Stimulated activated CD8-positive, alpha-beta memory T cell treated with anti-CD3 and anti-CD28 coated beads, Interleukin-7, amount 100 ng/mL, for 1 hour (primary cell): ENCODE measurements around the gene CCDC171.
"Not testable (repeated sequence)": the region's sequence is repeated elsewhere in the genome, so short reads cannot be mapped to it uniquely, and the experiment has no call there.

Experiments
- DNase-seq, 2 donors: peaks; one replicate each; pipeline ENCODE4 v3.0.0-alpha.2; 2020; ENCODE audit warnings: low read depth in 2 of 2

Gene CCDC171

DNA sequence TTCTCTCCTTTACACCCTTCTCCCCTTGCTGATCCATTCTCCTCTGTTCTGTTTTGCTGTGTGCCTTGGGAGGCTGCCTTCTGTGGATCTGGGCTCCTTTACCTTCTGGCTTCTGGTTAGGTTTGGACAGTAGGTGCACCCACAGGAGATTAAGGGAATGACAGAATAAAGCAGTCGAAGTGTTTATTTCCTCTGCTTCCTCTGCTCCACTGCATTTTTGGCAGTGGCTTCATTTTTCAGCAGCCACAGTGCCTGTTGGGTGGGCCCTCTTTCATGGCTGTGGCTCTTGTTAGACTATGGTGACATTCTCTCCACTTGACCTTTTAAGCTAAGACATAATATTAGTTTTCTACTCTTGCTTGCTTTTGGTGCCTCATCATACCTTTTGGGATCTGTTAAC lies 144.1 kb downstream of the CCDC171 start:
- no peak for DNase-seq

DNA sequence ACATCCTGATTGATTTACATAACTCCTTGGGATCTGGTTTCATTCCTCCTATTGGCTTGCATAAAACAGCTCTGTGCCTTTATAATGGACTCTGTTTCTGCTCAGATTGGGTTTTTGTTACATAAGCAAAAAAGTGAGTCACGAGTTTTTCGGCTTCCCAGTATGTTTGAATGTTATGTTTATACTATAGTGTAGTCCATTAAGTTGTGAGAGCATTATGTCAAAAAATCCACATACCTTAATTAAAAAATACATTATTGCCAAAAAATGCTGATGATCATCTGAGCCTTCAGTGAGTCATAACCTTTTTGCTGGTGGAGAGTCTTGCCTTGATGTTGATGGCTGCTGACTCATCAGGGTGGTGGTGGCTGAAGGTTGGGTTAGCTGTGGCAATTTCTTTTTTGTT lies 144.6 kb downstream of the CCDC171 start:
- DNase-seq, result no peak

DNA sequence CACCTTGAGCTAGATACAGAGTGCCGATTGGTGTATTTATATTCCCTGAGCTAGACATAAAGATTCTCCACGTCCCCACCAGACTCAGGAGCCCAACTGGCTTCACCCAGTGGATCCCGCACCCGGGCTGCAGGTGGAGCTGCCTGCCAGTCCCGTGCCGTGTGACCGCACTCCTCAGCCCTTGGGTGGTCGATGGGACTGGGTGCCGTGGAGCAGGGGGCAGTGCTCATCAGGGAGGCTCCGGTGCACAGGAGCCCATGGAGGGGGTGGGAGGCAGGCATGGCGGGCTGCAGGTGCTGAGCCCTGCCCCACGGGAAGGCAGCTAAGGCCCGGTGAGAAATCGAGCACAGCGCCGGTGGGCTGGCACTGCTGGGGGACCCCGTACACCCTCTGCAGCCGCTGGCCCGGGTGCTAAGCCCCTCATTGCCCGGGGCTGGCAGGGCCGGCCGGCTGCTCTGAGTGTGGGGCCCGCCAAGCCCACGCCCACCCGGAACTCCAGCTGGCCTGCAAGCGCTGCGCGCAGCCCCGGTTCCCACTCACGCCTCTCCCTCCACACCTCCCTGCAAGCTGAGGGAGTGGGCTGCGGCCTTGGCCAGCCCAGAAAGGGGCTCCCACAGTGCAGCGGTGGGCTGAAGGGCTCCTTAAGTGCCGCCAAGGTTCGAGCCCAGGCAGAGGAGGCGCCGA lies 147.2 kb downstream of the CCDC171 start:
- DNase-seq, result not testable (repeated sequence)

DNA sequence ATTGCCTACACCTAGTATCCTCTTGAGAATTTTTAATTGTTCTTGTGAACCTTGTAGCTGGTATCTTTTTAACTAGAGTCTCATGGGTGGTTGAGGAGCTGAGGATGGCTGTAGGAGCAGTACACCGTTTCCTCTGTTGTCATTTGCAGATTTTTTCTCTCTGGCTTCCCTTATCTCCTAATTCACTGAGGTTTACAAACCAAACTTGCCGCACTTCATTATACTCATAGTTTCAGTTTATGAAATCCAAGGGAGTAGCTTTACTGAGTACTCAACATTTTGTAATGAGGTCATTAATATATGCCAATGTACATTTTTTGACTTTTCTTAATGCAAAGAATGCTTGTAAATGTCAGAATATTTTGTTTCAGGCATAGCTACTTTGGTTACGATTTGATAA lies 154.2 kb downstream of the CCDC171 start:
- no peak for DNase-seq

DNA sequence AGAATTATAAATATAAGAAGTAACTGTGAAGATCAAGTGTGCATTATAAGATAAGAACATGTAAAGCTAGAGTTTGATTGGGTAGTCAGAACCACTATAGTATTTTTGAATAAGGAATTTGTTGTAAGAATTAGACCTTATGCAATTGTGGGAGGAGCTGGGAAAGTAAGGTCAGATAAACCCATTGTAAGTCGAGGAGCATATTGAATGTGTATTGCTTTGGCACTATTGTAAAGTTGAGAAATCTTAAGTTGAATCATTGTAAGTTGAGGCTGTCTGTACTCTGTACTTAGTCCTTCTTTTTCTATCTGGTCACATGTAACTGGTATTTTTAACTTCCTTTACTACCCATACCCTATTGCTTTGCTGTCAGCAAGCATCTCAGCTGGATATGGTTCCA lies 158.7 kb downstream of the CCDC171 start:
- DNase-seq, result no peak

DNA sequence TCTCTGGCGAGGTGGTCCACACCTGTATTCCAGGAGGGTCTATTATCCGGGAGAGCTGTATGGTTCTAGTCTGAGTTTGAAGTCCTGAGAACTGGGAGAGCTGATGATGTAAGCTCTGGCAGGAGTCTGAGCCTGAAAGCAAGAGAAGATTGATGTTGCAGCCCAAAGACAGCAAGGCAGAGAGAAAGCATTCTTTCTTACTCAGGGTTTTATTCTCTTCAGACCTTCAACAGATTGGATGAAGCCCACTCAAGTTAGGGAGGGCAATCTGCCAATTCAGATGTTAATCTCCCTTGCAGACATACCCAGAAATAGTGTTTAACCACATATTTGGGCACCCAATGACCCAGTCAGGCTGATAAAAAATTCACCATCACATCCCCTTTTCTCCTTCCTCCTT lies 159.1 kb downstream of the CCDC171 start:
- no peak for DNase-seq

DNA sequence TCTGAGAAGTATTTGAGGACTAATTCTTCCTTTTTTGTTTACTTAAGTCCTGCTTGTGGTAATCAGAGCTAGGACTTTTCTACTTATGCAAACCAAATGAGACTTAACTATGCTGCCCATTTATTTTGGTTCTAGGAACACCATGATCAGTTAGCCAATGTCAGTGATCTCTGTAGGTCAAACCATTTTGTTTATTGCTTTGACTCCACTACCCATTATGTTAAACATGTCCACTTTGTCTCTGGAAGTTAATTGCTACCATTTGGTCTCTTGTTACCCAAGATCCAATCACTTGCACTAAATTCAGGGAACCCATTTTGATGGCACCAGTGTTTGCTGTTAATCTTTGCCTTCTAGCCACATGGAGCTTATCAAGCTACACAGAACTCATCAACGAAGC lies 161.9 kb downstream of the CCDC171 start:
- no peak for DNase-seq

DNA sequence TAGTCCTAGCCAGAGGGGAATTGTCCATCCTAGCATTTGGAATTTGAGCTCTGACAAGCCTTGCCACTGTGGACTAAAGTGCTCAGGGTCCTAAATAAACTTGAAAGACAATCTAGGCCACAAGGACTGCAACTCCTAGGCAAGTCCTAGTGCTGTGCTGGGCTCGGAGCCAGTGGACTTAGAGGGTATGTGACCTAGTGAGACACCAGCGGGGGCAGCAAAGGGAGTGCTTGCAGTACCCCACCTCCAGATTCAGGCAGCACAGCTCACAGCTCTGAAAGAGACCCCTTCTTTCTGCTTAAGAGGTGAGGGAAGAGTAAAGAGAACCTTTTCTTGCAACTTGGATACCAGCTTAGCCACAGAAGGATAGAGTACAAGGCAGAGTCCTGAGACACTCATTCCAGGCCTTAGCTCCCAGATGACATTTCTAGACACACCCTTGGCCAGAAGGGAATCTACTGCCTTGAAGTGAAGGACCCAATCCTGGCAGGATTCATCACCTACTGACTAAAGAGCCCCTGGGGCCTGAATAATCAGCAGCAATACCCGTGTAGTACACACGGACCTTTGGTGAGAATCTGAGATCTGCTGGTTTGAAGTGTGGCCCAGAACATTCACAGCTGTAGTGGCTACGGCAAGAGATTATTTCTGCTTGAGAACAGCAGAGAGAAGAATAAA lies 164.6 kb downstream of the CCDC171 start:
- DNase-seq, result no peak

DNA sequence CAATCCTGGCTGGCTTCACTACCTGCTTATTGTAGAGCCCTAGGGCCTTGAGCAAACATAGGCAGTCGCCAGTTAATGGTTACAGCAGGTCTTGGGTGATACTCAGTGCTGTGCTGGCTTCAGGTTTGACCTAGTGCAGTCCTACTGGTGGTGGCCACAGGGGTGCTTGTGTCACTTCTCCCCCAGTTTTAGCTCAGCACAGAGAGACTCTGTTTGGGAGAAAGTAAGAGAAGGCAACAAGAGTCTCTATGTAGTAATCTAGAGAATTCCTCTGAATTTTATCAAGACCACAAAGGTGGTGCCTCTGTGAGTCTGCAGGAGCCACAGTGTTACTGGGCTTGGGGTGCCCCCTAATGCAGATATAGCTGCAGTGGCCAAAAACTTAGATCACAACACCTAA lies 165.6 kb downstream of the CCDC171 start:
- no peak for DNase-seq

DNA sequence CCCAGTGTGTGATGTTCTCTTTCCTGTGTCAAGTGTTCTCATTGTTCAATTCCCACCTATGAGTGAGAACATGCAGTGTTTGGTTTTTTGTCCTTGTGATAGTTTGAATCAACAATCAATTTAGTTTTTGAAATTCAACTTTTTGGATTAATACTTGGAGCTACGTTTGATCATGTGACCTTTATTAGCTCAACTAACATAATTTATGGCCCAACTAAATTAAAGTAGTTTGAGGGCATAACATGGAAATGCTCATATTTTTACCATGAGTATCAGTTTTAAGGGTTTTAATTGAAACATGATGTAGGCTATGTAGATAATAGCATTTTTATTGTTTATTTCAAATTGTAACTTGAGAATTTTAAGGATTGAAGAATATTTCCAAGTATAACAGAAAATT lies 168.0 kb downstream of the CCDC171 start:
- no peak for DNase-seq

DNA sequence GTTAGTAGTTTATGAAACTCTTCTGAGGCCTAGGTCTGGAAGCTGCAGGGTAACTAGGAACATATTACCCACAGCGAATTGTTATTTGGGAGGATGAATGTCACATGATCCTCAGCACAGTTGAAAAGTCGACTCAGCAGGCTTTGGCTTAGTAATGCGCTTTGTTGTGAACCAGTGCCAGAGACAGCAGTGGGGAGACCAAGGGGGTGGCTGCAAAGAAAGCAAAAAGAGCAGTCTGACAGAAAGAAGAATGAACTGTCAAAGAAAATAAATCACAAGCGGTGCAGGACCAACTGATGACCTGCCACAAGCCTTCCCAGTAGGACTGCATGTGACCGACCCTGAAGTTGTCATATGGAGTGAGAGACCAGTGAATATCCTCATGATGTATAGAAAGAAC lies 170.0 kb downstream of the CCDC171 start:
- DNase-seq, result no peak

DNA sequence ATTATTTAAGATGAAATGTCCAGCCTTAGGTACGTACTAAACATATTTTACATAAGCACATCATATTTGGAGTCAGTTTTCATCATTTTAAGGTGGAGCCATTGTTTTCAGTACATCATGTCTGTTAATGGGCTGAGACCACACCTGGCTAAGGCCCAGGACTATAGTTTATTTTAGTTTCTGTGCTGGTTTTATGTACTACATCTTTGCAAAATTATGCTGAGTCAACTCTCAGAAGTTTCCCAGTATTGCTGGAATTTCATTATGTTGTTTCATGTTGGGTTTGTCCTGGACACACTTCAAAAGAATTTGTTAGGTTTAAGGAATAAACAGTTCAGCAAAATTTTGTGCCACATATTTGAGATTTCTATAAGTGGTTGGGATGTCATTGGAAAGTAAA lies 171.2 kb downstream of the CCDC171 start:
- DNase-seq, result no peak

DNA sequence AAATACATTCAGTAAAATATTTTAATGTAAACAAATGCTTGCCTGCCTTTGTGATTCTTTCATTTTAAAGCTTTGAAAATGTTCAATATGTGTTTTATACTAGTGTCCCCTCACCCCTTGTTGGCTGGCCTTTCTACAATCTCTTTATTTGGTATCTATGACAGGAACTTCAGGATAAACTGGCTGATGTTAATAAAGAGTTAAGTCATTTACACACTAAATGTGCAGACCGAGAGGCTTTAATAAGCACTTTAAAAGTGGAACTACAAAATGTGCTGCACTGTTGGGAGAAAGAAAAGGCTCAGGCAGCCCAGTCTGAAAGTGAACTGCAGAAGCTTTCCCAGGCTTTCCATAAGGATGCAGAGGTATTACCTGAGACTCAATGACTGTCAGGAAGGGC lies 171.8 kb downstream of the CCDC171 start:
- DNase-seq, result no peak

DNA sequence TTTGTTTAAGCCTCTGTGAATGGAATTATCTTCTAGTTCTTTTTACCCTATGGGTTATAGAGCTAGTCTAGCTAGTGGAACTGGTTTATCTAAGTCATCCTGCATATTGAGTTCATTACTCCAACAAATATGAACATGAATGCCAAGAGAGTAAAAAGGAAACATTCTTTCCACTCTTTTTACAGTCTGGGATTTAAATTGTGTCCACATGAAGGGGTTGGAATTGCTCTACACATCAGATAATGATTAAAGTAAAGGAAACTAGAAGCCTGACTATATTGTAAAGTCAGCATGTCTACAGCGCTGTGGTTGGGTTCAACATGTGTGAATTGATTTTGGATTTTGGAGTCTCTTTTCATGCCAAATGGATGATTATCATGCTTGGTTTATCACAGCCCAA lies 173.1 kb downstream of the CCDC171 start:
- DNase-seq, result no peak

DNA sequence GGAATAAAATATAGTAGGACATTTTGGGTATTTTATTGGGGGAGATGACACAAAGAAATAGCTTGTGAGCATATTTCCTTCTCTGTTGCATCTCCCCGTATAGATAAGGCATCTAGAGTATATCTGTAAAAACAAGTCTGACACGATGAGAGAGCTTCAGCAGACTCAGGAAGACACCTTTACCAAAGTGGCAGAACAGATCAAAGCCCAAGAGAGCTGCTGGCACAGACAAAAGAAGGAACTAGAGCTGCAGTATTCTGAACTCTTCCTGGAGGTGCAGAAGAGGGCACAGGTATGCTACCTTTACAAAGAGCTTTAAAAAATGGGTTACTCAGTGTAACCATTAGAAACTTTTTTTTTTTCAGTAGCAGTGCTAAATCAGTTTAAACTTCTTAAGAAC lies 176.7 kb downstream of the CCDC171 start:
- DNase-seq, result no peak

DNA sequence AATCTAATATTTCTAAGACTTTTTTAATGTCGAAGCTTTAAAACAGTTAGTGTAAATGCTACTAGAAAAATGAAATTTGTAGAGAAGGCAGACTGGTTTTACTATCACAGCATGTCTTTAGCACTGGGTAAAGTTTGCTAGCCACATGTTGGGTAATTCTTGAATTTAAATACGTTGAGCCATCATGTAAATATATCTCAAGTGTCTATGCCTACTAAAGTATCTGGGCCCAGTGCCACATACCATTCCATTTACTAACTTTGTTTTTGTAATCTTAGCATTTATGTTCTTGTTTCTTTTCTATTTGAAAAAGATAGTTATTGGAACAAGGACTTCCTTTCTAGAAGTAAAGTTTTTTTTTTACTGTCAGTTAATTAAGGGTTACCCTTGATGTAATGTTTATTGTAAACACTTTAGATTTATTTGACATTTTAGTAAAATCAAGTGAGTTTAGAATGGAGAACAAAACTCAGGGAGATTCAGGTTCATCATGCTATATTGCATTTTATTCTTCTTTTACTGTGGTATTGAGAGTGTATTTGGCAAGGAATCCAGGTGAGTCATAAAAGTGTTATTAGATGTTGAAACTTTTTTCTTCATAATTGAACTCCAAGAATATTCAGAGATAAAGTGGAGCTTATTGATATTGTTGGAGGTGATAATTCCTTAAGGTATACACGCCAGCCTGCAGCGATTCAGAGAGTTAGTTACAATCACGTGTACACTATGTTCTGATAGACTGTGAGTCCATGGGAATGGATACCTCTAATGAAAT lies 182.4 kb downstream of the CCDC171 start:
- no peak for DNase-seq

DNA sequence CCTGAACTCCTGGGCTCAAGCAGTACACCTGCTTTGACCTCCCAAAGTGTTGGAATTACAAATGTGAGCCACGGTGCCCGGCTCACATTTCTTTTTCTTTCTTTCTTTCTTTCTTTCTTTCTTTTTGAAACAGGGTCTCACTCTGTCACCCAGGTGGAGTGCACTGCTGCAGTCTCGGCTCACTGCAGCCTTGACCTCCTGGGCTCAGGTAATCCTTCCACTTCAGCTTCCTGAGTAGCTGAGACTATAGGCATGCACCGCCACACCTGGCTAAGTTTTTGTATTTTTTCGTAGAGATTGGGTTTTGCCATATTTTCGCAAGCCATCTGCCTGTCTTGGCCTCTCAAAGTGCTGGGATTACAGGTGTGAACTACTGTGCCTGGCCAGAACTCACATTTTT lies 183.7 kb downstream of the CCDC171 start:
- DNase-seq, result no peak

DNA sequence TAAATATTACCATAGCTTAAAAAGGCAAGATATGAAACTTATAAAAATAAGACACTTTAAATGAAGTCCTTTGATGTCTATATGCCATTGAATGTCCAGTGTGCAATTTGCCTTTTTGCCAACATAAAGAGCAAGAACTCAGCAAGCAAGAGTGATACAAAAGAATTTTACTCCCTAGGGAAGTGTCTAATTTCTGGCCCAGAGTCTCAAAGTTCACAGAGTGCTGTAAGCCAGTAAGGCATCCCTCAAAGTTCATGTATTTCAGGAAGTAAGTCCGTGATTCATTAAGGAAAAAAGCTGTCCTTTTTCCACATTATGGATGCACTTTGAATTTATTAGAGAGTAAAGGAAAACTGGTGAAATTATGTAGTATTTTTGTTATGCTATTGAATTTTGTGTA lies 185.2 kb downstream of the CCDC171 start:
- no peak for DNase-seq

DNA sequence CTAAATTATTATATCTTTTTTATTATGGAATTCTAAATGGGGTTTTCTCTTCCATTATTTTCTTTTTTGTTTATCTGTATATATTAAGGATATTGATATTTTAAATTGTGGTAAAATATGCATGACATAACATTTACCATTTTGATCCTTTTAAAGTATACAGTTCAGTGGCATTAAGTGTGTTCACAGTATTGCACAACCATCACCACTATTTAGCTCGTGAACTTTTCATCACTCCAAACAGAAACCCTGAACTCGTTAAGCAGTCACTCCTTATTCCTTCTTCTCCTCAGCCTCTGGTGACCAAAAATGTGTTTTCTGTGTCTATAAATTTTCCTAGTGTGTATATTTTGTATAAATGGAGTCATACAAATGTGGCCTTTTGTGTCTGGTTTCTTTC lies 188.2 kb downstream of the CCDC171 start:
- DNase-seq, result no peak

DNA sequence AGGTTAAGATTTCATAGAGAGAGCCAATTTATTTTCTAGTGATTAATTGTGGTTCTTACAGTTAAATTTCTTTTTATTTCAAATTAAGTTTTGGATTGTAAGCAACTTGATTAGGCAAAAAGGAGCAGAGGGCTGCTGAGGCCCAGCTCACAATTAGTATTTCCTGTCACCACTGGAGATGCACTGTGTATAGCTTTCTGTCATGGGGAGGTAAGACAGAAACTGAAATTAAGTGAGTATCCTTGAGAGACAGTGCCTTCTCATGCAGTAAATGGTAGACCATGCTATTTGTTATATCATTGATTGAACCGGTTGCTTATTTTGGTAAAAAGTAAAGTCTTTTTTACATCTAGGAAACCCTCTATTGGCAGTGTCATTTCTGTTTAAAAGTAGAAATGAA lies 190.7 kb downstream of the CCDC171 start:
- DNase-seq, result no peak

DNA sequence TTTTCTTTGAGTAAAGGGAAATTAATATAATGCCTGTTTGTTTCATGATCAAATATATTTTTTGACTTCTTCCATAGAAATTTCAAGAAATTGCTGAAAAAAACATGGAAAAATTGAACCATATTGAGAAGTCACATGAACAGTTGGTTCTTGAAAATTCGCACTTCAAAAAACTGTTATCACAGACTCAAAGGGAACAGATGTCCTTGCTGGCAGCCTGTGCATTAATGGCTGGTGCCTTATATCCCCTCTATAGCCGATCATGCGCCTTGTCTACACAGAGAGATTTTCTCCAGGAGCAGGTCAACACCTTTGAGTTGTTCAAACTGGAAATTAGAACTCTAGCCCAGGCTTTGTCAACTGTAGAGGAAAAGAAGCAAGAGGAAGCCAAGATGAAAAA lies 191.4 kb downstream of the CCDC171 start:
- DNase-seq, result no peak

DNA sequence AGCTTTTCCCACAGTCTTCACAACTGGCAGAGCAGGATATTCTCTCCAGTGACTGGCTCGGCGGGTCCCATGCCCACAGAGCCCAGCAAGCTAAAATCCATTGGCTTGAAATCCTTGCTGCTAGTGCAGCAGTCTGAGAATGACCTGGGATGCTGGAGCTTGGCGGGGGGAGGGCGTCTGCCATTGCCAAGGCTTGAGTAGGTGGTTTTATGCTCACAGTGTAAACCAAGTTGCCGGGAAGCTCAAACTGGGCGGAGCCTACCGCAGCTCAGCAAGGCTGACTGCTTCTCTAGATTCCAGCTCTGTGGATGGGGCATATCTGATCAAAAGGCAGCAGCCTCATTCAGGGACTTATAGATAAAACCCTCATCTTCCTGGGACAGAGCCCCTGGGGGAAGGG lies 194.1 kb downstream of the CCDC171 start:
- DNase-seq, result no peak

DNA sequence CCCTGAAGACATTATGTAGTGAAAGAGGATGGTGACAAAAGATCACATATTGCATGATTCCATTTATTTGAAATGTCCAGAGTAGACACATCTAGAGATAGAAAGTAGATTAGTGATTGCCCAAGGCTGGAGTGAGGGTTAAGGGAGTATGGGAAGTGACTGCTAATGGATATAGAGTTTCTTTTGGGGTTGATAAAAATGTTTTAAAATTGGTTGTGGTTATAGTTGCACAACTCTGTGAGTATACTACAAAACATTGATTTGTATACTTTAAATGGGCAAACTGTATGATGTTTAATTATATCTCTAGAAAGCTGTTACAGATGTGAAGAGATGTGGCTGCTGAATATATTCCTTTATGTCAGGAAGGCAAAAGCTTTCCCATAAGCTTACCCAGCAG lies 202.8 kb downstream of the CCDC171 start:
- no peak for DNase-seq
